Adrenal gland (tissue), 12 donors: ENCODE measurements around the gene TUBGCP6. TPM values are rescaled to one million over a fixed set of nuclear protein-coding genes. Genes with fewer than 3 reads are reported as not detected.

Experiments used
- DNase-seq, 7 donors: peaks; one replicate each; pipeline ENCODE4 v3.0.0-alpha.2; 2019 to 2020
- H3K27ac ChIP-seq, 5 donors: fragments of 200-600 bp; sonication (generic) in 4 of 5; 1 replicate in 3 of 5; 2 replicates in 2 of 5; pipeline versions ENCODE4 v1.5.1 to v1.8.0; 2016 to 2020; ENCODE audit warnings: mild to moderate bottlenecking in 1 of 5
- H3K27me3 ChIP-seq: fragments of 200-600 bp; 2 replicates; pipeline ENCODE4 v1.8.0; 2021
- H3K36me3 ChIP-seq, 2 donors: fragments of 200-600 bp; replicated peaks in 1 of 2; 1 replicate in 1 of 2; 2 replicates in 1 of 2; pipeline versions ENCODE4 v1.5.1 to v1.8.0; 2018 to 2022
- H3K4me1 ChIP-seq, 2 donors: fragments of 200-600 bp; replicated peaks in 1 of 2; 1 replicate in 1 of 2; 2 replicates in 1 of 2; pipeline versions ENCODE4 v1.5.1 to v1.8.0; 2018 to 2021
- H3K4me3 ChIP-seq, 4 donors: fragments of 200-600 bp; sonication (generic) in 3 of 4; one replicate each; pipeline ENCODE4 v1.5.1; 2016 to 2018
- H3K9me3 ChIP-seq, 3 donors: fragments of 200-600 bp; sonication (generic) in 1 of 3; replicated peaks in 1 of 3; 1 replicate in 2 of 3; 2 replicates in 1 of 3; pipeline versions ENCODE4 v1.5.1 to v1.8.0; 2016 to 2021
- CTCF ChIP-seq, 6 experiments: fragments of 450-650 bp in 4 of 6; fragments of 200-600 bp in 2 of 6; sonication (generic) in 1 of 6; IDR thresholded peaks; 1 replicate in 5 of 6; 2 replicates in 1 of 6; pipeline versions ENCODE4 v1.5.1 to v1.8.0; 2016 to 2021; ENCODE audit warnings: antibody characterized with exemption in 6 of 6, mild to moderate bottlenecking in 2 of 6, moderate library complexity in 1 of 6
- POLR2A ChIP-seq, 2 donors: fragments of 450-650 bp; IDR thresholded peaks; one replicate each; pipeline ENCODE4 v1.6.1; 2017; ENCODE audit warnings: antibody characterized with exemption in 2 of 2, mild to moderate bottlenecking in 2 of 2, moderate library complexity in 1 of 2
- WGBS, 4 donors: extraction: QIAGEN DNeasy Blood & Tissue Kit in 2 of 4; methylation state at CpG; one replicate each; pipeline versions ENCODE4 v1.1.5 to v1.1.7; 2013 to 2017; 5-methylcytosine and 5-hydroxymethylcytosine counted together
- intact Hi-C, 2 donors: fragments of 100-400 bp; cut with DNase I; formaldehyde crosslinking; loops; one replicate each; pipeline versions ENCODE4 v1.14.1 to v1.15.0; 2022 to 2023
- polyA plus RNA-seq, 3 donors: library from polyadenylated mRNA; stranded (reverse); fragments of 200-250 nt in 2 of 3; fragments of 350-450 nt in 1 of 3; fragmentation: Illumina TruSeq in 1 of 3; extraction: RNeasy Lipid Tissue Mini Kit (QIAGEN cat#74804) in 1 of 3; gene quantifications; one replicate each; pipeline ENCODE4 v1.2.3, GENCODE V29; 2013 to 2014
- total RNA-seq, 9 donors: library from RNA; depleted of rRNA in 4 of 9; stranded (reverse); fragments of >200 nt in 4 of 9; fragments of 120-200 nt in 1 of 9; fragmentation: NEBNext Ultra II Directional in 1 of 9; extraction: Animal tissue kit (Norgen Biotek cat#: 25700) in 1 of 9; gene quantifications; one replicate each; pipeline versions ENCODE4 v1.1.0 to v1.2.4, GENCODE V29; 2013 to 2023
- donor health status: healthy with polysubstance abuse.
- donor health status: Bipolar disorder and iron deficiency.
- donor health status: DM: yes; HTN: yes; CAD: no.
- donor health status: DM: no; HTN: no; CAD: no.
- donor health status: DM: no; HTN: no; CAD: no.
- donor health status: DM: yes; HTN: yes; CAD: no.

Gene TUBGCP6
- total and polyA plus RNA-seq, 12 donors = 8.3 to 171 (median 47.4) TPM

GRCh38 chr22:50178471-50178864 is 66.4 kb downstream of the TUBGCP6 start:
- Histone ChIP-seq H3K4me3 (no peak overlapping the region), H3K9me3 (no peaks in the 10 kb centered on the region), H3K36me3 (no peaks in the 10 kb centered on the region), H3K27me3 (peaks cover 11% of the 10 kb centered on the region), H3K27ac (no peak overlapping the region), H3K4me1 (no peaks in the 10 kb centered on the region)
- WGBS, 4 donors = 48 to 70% (median 65%) methylated on average over 15 to 22 of the region's 22 CpGs
- TF ChIP-seq CTCF (IDR thresholded peaks at IDR 0.05) = no peak
- TF ChIP-seq POLR2A (IDR thresholded peaks at IDR 0.05) = no peak
- no peak for DNase-seq
- intact Hi-C loops = no loop called here

DNA sequence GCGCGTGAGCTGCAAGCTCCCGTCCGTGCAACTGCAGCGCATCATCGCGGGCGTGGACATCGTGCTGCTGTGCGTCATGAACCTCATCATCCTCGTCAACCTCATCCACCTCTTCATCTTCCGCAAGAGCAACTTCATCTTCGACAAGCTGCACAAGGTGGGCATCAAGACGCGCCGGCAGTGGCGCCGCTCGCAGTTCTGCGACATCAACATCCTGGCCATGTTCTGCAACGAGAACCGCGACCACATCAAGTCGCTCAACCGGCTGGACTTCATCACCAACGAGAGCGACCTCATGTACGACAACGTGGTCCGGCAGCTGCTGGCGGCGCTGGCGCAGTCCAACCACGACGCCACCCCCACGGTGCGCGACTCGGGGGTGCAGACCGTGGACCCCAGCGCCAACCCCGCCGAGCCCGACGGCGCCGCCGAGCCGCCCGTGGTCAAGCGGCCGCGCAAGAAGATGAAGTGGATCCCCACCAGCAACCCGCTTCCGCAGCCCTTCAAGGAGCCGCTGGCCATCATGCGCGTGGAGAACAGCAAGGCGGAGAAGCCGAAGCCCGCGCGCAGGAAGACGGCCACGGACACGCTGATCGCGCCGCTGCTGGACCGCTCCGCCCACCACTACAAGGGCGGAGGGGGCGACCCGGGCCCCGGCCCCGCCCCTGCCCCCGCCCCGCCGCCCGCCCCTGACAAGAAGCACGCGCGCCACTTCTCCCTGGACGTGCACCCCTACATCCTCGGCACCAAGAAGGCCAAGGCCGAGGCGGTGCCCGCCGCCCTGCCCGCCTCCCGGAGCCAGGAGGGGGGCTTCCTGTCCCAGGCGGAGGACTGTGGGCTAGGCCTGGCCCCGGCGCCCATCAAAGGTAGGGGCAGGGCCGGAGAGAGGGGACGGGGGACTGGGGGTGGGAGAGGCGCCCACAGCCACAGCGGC is 67.0 kb downstream of the TUBGCP6 start:
- no peaks in the 10 kb centered on the region for H3K36me3 ChIP-seq
- H3K4me1 ChIP-seq = no peaks in the 10 kb centered on the region
- WGBS, 4 donors = 49 to 88% (median 73%) methylated on average over 31 to 98 of the region's 98 CpGs
- no peak overlapping the region for H3K27ac ChIP-seq
- DNase-seq = no peak
- peaks cover 11% of the 10 kb centered on the region for H3K27me3 ChIP-seq
- TF ChIP-seq CTCF (IDR thresholded peaks at IDR 0.05) (no peak), POLR2A (IDR thresholded peaks at IDR 0.05) (no peak)
- H3K4me3 ChIP-seq = no peak overlapping the region
- no peaks in the 10 kb centered on the region for H3K9me3 ChIP-seq
- intact Hi-C loops = no loop called here

GRCh38 chr22:50176850-50177536 is 67.8 kb downstream of the TUBGCP6 start:
- peaks cover 11% of the 10 kb centered on the region for H3K27me3 ChIP-seq
- H3K27ac ChIP-seq = no peak overlapping the region
- peak in 1 of 7 donors; percentile 48 for DNase-seq
- H3K4me1 ChIP-seq = no peaks in the 10 kb centered on the region
- H3K4me3 ChIP-seq = no peak overlapping the region
- H3K36me3 ChIP-seq = no peaks in the 10 kb centered on the region
- TF ChIP-seq CTCF (IDR thresholded peaks at IDR 0.05) (no peak), POLR2A (IDR thresholded peaks at IDR 0.05) (no peak)
- 93 to 97% (median 96%) methylated on average over 56 to 76 of the region's 76 CpGs for WGBS, 4 donors
- intact Hi-C loops = no loop called here
- H3K9me3 ChIP-seq = no peaks in the 10 kb centered on the region
